Natural killer cell (primary cell): Measurements from ENCODE around the gene B4GALT7. TPM values are rescaled to one million over a fixed set of nuclear protein-coding genes. Genes with fewer than 3 reads are reported as not detected.

Experiments
- ATAC-seq, 3 donors: fragments of 150-1000 bp in 2 of 3; fragments of 200-7000 bp in 1 of 3; cut with Tn5 transposase; 1 replicate in 1 of 3; 2 replicates in 2 of 3; pipeline ENCODE4 v1.10.0; 2021; ENCODE audit warnings: mild to moderate bottlenecking in 2 of 3, moderate library complexity in 2 of 3
- DNase-seq, 2 donors: peaks; one replicate each; pipeline versions ENCODE4 v3.0.0 to v3.0.0-alpha.2; 2013 to 2021; ENCODE audit warnings: mixed read lengths in 1 of 2
- H3K27ac ChIP-seq: one replicate; pipeline ENCODE4 v1.5.1; 2013; ENCODE audit warnings: mild to moderate bottlenecking, low read length
- H3K27me3 ChIP-seq: one replicate; pipeline ENCODE4 v1.6.1; 2013; ENCODE audit warnings: low read length; ENCODE audit not compliant: control insufficient read depth, insufficient read depth
- H3K36me3 ChIP-seq: one replicate; pipeline ENCODE4 v1.6.1; 2013; ENCODE audit warnings: low read length; ENCODE audit not compliant: control insufficient read depth, insufficient read depth
- H3K4me1 ChIP-seq: one replicate; pipeline ENCODE4 v1.6.1; 2013; ENCODE audit warnings: low read length; ENCODE audit not compliant: control insufficient read depth, insufficient read depth
- H3K4me3 ChIP-seq: one replicate; pipeline ENCODE4 v1.5.1; 2013; ENCODE audit warnings: low read length
- H3K9me3 ChIP-seq: one replicate; pipeline ENCODE4 v1.6.1; 2013; ENCODE audit warnings: low read length; ENCODE audit not compliant: control insufficient read depth, insufficient read depth
- H3K27ac Mint-ChIP-seq, 2 donors: one replicate each; pipeline ENCODE4 v1.8.0; 2022; ENCODE audit warnings: mild to moderate bottlenecking in 2 of 2, mixed read lengths in 2 of 2, moderate library complexity in 1 of 2
- H3K27me3 Mint-ChIP-seq, 2 donors: one replicate each; pipeline ENCODE4 v1.8.0; 2022; ENCODE audit warnings: low read depth in 2 of 2, mixed read lengths in 2 of 2
- H3K36me3 Mint-ChIP-seq: one replicate; pipeline ENCODE4 v1.8.0; 2022; ENCODE audit warnings: mixed read lengths
- H3K4me1 Mint-ChIP-seq, 2 donors: one replicate each; pipeline ENCODE4 v1.8.0; 2022; ENCODE audit warnings: mixed read lengths in 2 of 2
- H3K4me3 Mint-ChIP-seq: one replicate; pipeline ENCODE4 v1.8.0; 2022; ENCODE audit warnings: mild to moderate bottlenecking, moderate library complexity, mixed read lengths
- H3K9me3 Mint-ChIP-seq, 2 donors: one replicate each; pipeline ENCODE4 v1.8.0; 2022; ENCODE audit warnings: mixed read lengths in 2 of 2
- WGBS: methylation state at CpG from one replicate; pipeline ENCODE4 v1.1.7; 2013; ENCODE audit warnings: missing lambda C conversion rate; ENCODE audit not compliant: insufficient coverage; 5-methylcytosine and 5-hydroxymethylcytosine counted together
- intact Hi-C: fragments of 100-400 bp; cut with micrococcal nuclease; formaldehyde crosslinking; loops from one replicate; pipeline ENCODE4 v1.14.2; 2022
- total RNA-seq, 4 donors: library from RNA; stranded (reverse); fragments of 120-200 nt in 1 of 4; gene quantifications; one replicate each; pipeline versions ENCODE4 v1.2.3 to v1.2.4, GENCODE V29; 2013 to 2022
- TF ChIP-seq, protein P1 (sequence below): fragments of 200-600 bp; IDR thresholded peaks from one replicate; pipeline ENCODE4 v1.8.0; 2022; ENCODE audit warnings: antibody characterized with exemption

B4GALT7 gene
- total RNA-seq, 3 donors from 2014 or later (not counting 1 experiment from before 2014, with no cell fraction given), result 28.7 to 38.5 (median 28.7) TPM

DNA sequence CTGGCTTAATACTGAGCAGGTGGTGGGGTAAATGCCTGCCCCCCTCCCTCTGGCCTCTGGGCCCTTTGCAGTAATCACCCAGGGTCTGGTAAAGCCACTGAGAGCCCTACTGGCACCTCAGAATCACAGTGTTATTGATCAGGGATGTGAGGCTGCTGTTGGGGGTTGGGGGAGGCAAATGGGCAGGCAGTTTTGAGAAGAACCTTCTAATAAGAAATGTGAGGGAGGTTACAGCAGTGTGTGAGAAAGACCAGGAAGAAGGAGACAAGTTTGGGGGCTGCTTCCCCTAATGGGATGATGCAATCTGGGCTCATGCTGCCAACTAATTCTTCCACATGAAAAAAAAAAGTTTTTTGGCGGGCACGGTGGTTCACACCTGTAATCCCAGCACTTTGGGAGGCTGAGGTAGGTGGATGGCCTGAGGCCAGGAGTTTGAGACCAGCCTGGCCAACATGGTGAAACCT is 3.1 kb upstream of the B4GALT7 start:
- Mint-ChIP-seq H3K27ac (no peak overlapping the region), H3K36me3 (peaks cover 5% of the 10 kb centered on the region), H3K4me3 (no peak overlapping the region), H3K4me1 (peaks cover 37 to 47% of the 10 kb centered on the region in 2 donors), H3K27me3 (no peaks in the 10 kb centered on the region), H3K9me3 (no peaks in the 10 kb centered on the region)
- DNase-seq (no peak), ATAC-seq (no peak)
- no peak overlapping the region for H3K27ac ChIP-seq
- no peaks in the 10 kb centered on the region for H3K9me3 ChIP-seq
- peaks cover 37% of the 10 kb centered on the region for H3K4me1 ChIP-seq
- H3K36me3 ChIP-seq, result peaks cover 31% of the 10 kb centered on the region
- 94% methylated on average over 2 of the region's 2 CpGs for WGBS
- no peaks in the 10 kb centered on the region for H3K27me3 ChIP-seq
- H3K4me3 ChIP-seq, result no peak overlapping the region
- intact Hi-C loops, result no loop called here
- TF ChIP-seq, protein P1, sequence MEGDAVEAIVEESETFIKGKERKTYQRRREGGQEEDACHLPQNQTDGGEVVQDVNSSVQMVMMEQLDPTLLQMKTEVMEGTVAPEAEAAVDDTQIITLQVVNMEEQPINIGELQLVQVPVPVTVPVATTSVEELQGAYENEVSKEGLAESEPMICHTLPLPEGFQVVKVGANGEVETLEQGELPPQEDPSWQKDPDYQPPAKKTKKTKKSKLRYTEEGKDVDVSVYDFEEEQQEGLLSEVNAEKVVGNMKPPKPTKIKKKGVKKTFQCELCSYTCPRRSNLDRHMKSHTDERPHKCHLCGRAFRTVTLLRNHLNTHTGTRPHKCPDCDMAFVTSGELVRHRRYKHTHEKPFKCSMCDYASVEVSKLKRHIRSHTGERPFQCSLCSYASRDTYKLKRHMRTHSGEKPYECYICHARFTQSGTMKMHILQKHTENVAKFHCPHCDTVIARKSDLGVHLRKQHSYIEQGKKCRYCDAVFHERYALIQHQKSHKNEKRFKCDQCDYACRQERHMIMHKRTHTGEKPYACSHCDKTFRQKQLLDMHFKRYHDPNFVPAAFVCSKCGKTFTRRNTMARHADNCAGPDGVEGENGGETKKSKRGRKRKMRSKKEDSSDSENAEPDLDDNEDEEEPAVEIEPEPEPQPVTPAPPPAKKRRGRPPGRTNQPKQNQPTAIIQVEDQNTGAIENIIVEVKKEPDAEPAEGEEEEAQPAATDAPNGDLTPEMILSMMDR, result no peak

- Histone ChIP-seq H3K27me3 (no peaks in the 10 kb centered on the region), H3K27ac (no peak overlapping the region), H3K4me1 (peaks cover 24% of the 10 kb centered on the region), H3K4me3 (no peak overlapping the region), H3K9me3 (no peaks in the 10 kb centered on the region), H3K36me3 (peaks cover 28% of the 10 kb centered on the region)
- DNase-seq (no peak), ATAC-seq (no peak)
- peaks cover 5% of the 10 kb centered on the region for H3K36me3 Mint-ChIP-seq
- peak overlapping the region in 1 of 2 donors; percentile 78 for H3K27ac Mint-ChIP-seq
- no peaks in the 10 kb centered on the region for H3K27me3 Mint-ChIP-seq
- peak overlapping the region; percentile 79 for H3K4me3 Mint-ChIP-seq
- H3K4me1 Mint-ChIP-seq, result peaks cover 33 to 39% of the 10 kb centered on the region in 2 donors
- intact Hi-C loops, result no loop called here
- 23% methylated on average over 3 of the region's 5 CpGs for WGBS
- no peaks in the 10 kb centered on the region for H3K9me3 Mint-ChIP-seq
- TF ChIP-seq, protein P1, result no peak
Observed at GRCh38 chr5:177598477-177598876, 1.5 kb upstream of the B4GALT7 start.

GRCh38 chr5:177600508-177601018 is 631 bp downstream of the B4GALT7 start:
- TF ChIP-seq, protein P1, result no peak
- H3K36me3 ChIP-seq, result peaks cover 7% of the 10 kb centered on the region
- no peaks in the 10 kb centered on the region for H3K27me3 Mint-ChIP-seq
- peak in 1 of 2 donors; percentile 43 for DNase-seq
- intact Hi-C loops, result no loop called here
- peak overlapping the region; percentile 54 for H3K4me3 ChIP-seq
- peaks cover 29 to 40% of the 10 kb centered on the region in 2 donors for H3K4me1 Mint-ChIP-seq
- H3K4me3 Mint-ChIP-seq, result peak overlapping the region; percentile 92
- 6% methylated on average over 16 of the region's 16 CpGs for WGBS
- peaks cover 21% of the 10 kb centered on the region for H3K4me1 ChIP-seq
- H3K27me3 ChIP-seq, result no peaks in the 10 kb centered on the region
- peak overlapping the region; percentile 49 for H3K27ac ChIP-seq
- no peaks in the 10 kb centered on the region for H3K9me3 ChIP-seq
- H3K9me3 Mint-ChIP-seq, result no peaks in the 10 kb centered on the region
- no peaks in the 10 kb centered on the region for H3K36me3 Mint-ChIP-seq
- ATAC-seq, result peak in 1 of 3 donors; percentile 13
- peak overlapping the region; percentile 81 to 90 for H3K27ac Mint-ChIP-seq

DNA sequence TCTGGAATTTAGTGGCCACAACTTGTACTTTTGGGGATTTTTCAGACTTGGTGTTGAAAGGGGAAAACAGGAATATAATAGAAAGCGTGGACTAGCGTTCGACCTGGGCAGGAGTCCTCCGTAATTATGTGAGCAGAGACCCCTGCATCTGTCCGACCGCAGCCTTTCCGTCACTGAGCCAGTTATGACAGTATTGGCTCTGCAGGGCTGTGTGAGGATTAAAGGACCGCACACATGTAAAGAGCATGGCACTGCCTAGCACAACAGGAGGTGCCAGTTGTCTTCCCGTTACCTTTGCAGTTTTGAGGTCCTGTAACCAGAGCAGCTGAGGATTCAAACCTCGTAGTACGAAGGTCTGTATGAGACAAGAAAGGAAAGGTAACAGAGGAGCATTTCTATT is 1.2 kb downstream of the B4GALT7 start:
- Histone ChIP-seq H3K9me3 (no peaks in the 10 kb centered on the region), H3K4me3 (no peak overlapping the region), H3K27ac (no peak overlapping the region), H3K27me3 (no peaks in the 10 kb centered on the region), H3K36me3 (peaks cover 4% of the 10 kb centered on the region), H3K4me1 (peaks cover 21% of the 10 kb centered on the region)
- Mint-ChIP-seq H3K4me1 (peaks cover 29 to 44% of the 10 kb centered on the region in 2 donors), H3K4me3 (peak overlapping the region; percentile 92), H3K27ac (peak overlapping the region; percentile 81 to 90), H3K9me3 (no peaks in the 10 kb centered on the region), H3K36me3 (no peaks in the 10 kb centered on the region), H3K27me3 (no peaks in the 10 kb centered on the region)
- TF ChIP-seq, protein P1, result no peak
- WGBS, result 97% methylated on average over 11 of the region's 11 CpGs
- ATAC-seq, result no peak
- intact Hi-C loops, result no loop called here
- no peak for DNase-seq
